ENCODE measurements around the gene APC.

GRCh38 chr5:112737463-112738190 lies at the start of gene APC:
- no peak for TF ChIP-seq EZH2 (IDR thresholded peaks at IDR 0.05; ENCODE audit: borderline replicate concordance, control insufficient read depth, low read depth, low read length)
- no peak for TF ChIP-seq CTCF (IDR thresholded peaks at IDR 0.05 in 2 of 3, conservative IDR thresholded peaks at IDR 0.05 in 1 of 3; ENCODE audit: control insufficient read depth in 2 of 3, extremely low read depth in 1 of 3, insufficient read depth in 1 of 3, low read depth in 3 of 3, low read length in 3 of 3)

All from GM12878 (cell line).